ENCODE data around the gene TMCC1. TPM values are rescaled to one million over a fixed set of nuclear protein-coding genes. Genes with fewer than 3 reads are reported as not detected.
A peak's percentile ranks its signal among the peaks of the same experiment; 100 is the strongest.

Gene TMCC1
- polyA plus RNA-seq, 2 of the 4 experiments (the other 2 are of a cell fraction) = 30.3 to 75.7 TPM

- H3K4me3 ChIP-seq = no peak overlapping the region
- no peak for ATAC-seq
- no peak for TF ChIP-seq ESRRA (IDR thresholded peaks at IDR 0.05; ENCODE audit: borderline replicate concordance, low read length)
- TF ChIP-seq ZC3H11A (IDR thresholded peaks at IDR 0.05) = no peak
- TF ChIP-seq FOXS1 (CRISPR knock-in tag; IDR thresholded peaks at IDR 0.05) = no peak
- FAIRE-seq = no peak
- H3K4me1 ChIP-seq = peaks cover 100% of the 10 kb centered on the region
- ChIA-PET POLR2A (interaction anchor here (0.8 kb wide), 1 partner anchor 8 kb away, joined by 3 read pairs; no protein-coding TSS in a partner anchor), CTCF (interaction anchor here (1.3 to 2.0 kb wide), 4 partner anchors 9 to 175 kb away, joined by 4 to 5 read pairs (median 4); no protein-coding TSS in a partner anchor)
- H3K27ac ChIP-seq = peak overlapping the region; percentile 89 to 94; a peak in 5 of 6 replicates
- no peak for DNase-seq (ENCODE audit: low read depth in 1 of 2, low spot score in 1 of 2)
- peak overlapping the region; percentile 75; the same call in 2 of the 3 replicates for H3K4me2 ChIP-seq
- WGBS (ENCODE audit: missing lambda C conversion rate) = 100% methylated on average over 1 of the region's 1 CpG
- no peaks in the 10 kb centered on the region for H3K9me3 ChIP-seq
Measured at GRCh38 chr3:129654131-129654530, 239.4 kb downstream of the TMCC1 start.

DNA sequence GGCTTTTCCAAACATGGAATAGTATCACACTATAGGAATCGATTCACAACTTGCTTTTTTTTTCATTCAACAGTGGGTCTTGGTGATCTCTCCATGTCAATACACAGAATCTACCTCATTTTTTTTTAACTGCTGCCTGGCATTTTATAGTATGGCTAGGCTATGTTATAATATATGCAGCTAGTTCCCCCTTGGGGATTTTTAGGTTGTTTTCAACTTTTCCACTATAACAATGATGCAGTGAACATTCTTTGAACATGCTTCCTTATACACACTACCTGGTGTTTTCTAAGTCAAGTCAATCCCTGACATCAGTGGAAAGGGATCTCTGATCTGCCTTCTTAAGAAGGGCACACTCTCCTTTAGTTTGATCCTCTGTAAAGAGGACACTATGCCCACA lies 240.5 kb downstream of the TMCC1 start:
- ChIA-PET POLR2A (no interaction called here), CTCF (interaction anchor here (2.0 kb wide), 1 partner anchor 176 kb away, joined by 7 read pairs; no protein-coding TSS in a partner anchor)
- peak overlapping the region; percentile 93 for H3K27ac ChIP-seq
- ATAC-seq (no peak), DNase-seq (ENCODE audit: low read depth in 1 of 2, low spot score in 1 of 2) (no peak), FAIRE-seq (no peak)
- 37% methylated on average over 1 of the region's 1 CpG for WGBS (ENCODE audit: missing lambda C conversion rate)
- peak overlapping the region; percentile 72 for H3K4me2 ChIP-seq
- TF ChIP-seq TP53 (CRISPR knock-in tag; IDR thresholded peaks at IDR 0.05) = no peak
- no peak for TF ChIP-seq EP300 (IDR thresholded peaks at IDR 0.05)
- TF ChIP-seq, protein P1, sequence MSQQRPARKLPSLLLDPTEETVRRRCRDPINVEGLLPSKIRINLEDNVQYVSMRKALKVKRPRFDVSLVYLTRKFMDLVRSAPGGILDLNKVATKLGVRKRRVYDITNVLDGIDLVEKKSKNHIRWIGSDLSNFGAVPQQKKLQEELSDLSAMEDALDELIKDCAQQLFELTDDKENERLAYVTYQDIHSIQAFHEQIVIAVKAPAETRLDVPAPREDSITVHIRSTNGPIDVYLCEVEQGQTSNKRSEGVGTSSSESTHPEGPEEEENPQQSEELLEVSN (IDR thresholded peaks at IDR 0.05; ENCODE audit: borderline replicate concordance, low read depth) = no peak
- no peak for TF ChIP-seq HEYL (CRISPR knock-in tag; IDR thresholded peaks at IDR 0.05)
- TF ChIP-seq EHF (CRISPR knock-in tag; IDR thresholded peaks at IDR 0.05) = no peak
- TF ChIP-seq HOXB5 (CRISPR knock-in tag; IDR thresholded peaks at IDR 0.05) = no peak
- no peak for TF ChIP-seq FOSL2 (IDR thresholded peaks at IDR 0.05)
- TF ChIP-seq FOSL2 (CRISPR knock-in tag; IDR thresholded peaks at IDR 0.05) = no peak
- TF ChIP-seq HES2 (IDR thresholded peaks at IDR 0.05) = no peak
- TF ChIP-seq TFCP2L1 (CRISPR knock-in tag; IDR thresholded peaks at IDR 0.05) = no peak
- no peak for TF ChIP-seq HOXA7 (CRISPR knock-in tag; IDR thresholded peaks at IDR 0.05)
- TF ChIP-seq KDM1A (IDR thresholded peaks at IDR 0.05; ENCODE audit: low read depth) = no peak
- no peak for TF ChIP-seq SREBF2 (IDR thresholded peaks at IDR 0.05)
- no peak for TF ChIP-seq FOSB (CRISPR knock-in tag; IDR thresholded peaks at IDR 0.05)
- no peak for TF ChIP-seq ZSCAN20 (CRISPR knock-in tag; IDR thresholded peaks at IDR 0.05)
- no peak for TF ChIP-seq HOXB13 (CRISPR knock-in tag; IDR thresholded peaks at IDR 0.05; ENCODE audit: low read depth)
- no peak for TF ChIP-seq JUNB (IDR thresholded peaks at IDR 0.05)
- no peak for TF ChIP-seq POLR2A (IDR thresholded peaks at IDR 0.05; ENCODE audit: low read length)
- TF ChIP-seq RCOR1 (IDR thresholded peaks at IDR 0.05; ENCODE audit: low read depth, low read length) = no peak
- peaks cover 90% of the 10 kb centered on the region for H3K4me1 ChIP-seq
- H3K9me3 ChIP-seq = no peaks in the 10 kb centered on the region
- no peak overlapping the region for H3K4me3 ChIP-seq

DNA sequence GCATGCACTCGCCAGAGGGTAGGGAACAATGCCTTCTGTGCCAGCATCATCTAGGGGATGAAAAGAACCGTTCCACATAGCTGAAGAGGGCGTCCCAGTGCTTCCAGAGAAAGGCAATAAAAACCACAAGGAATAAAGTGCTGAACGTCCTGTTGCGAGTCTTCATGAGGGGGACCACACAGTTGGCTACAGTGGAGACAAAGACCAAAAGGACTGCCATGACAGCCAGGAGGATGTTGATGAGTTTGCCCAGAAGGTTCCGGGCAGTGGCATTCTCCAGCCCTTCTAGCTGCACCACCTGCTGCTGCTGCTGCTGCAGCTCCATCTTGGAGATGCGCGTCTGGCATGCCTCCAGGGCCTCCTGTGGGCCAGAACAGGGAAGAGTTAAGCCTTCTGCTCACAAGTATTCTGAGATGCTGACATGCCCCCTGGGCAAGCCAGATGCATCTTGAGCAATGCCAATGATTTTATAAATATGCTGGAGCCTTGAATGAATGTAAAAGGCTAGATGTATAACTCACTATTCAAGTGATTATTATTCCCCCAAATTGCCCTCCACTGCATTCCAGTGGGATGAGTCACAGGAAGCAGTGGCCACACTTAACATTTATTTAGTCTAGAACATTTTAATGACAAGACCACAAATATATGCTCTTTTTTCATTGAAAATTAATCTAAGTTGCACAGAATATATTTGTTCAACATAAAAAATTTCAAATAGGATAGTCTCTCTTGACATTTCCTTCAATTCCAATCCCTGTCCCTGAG lies 241.9 kb downstream of the TMCC1 start:
- peak; percentile 53 to 90 for DNase-seq (ENCODE audit: low read depth in 1 of 2, low spot score in 1 of 2)
- TF ChIP-seq FOSB (CRISPR knock-in tag; IDR thresholded peaks at IDR 0.05) = no peak
- TF ChIP-seq NR3C1 (IDR thresholded peaks at IDR 0.05) = no peak
- no peak for TF ChIP-seq HOXA7 (CRISPR knock-in tag; IDR thresholded peaks at IDR 0.05)
- TF ChIP-seq KDM5A (IDR thresholded peaks at IDR 0.05) = no peak
- no peak for TF ChIP-seq PHF8 (IDR thresholded peaks at IDR 0.05; ENCODE audit: borderline replicate concordance, low read depth)
- no peak for TF ChIP-seq ZFP36 (IDR thresholded peaks at IDR 0.05; ENCODE audit: borderline replicate concordance, partially characterized antibody)
- TF ChIP-seq USF2 (IDR thresholded peaks at IDR 0.05) = no peak
- no peak for TF ChIP-seq RARB (CRISPR knock-in tag; IDR thresholded peaks at IDR 0.05)
- peak; percentile 26; the same call in 2 of the 3 replicates for TF ChIP-seq CTCF (IDR thresholded peaks at IDR 0.05)
- TF ChIP-seq JUN (IDR thresholded peaks at IDR 0.05) = peak; percentile 39 to 79; a peak in 4 of 5 replicates
- TF ChIP-seq ZSCAN20 (CRISPR knock-in tag; IDR thresholded peaks at IDR 0.05) = no peak
- TF ChIP-seq EP300 (IDR thresholded peaks at IDR 0.05) = peak; percentile 65 to 84; a peak in 3 of 5 replicates
- TF ChIP-seq MYC (IDR thresholded peaks at IDR 0.05; ENCODE audit: borderline replicate concordance, low read length) = no peak
- TF ChIP-seq MAFK (IDR thresholded peaks at IDR 0.05; ENCODE audit: partially characterized antibody) = no peak
- TF ChIP-seq FOSL2 (IDR thresholded peaks at IDR 0.05) = peak; percentile 39; the same call in 1 of the 2 replicates
- TF ChIP-seq FOSL2 (CRISPR knock-in tag; IDR thresholded peaks at IDR 0.05) = peak; percentile 88
- TF ChIP-seq NPAS2 (CRISPR knock-in tag; IDR thresholded peaks at IDR 0.05; ENCODE audit: borderline replicate concordance) = no peak

More for the DNA sequence above, 241.9 kb downstream of the TMCC1 start:
- ATAC-seq (peak; percentile 88 to 96), FAIRE-seq (no peak)
- WGBS (ENCODE audit: missing lambda C conversion rate) = 4% methylated on average over 8 of the region's 8 CpGs
- CTCF ChIA-PET = interaction anchor here (0.5 to 2.0 kb wide), 4 partner anchors 12 to 356 kb away, joined by 3 to 7 read pairs (median 4); no protein-coding TSS in a partner anchor
- H3K9me3 ChIP-seq = no peaks in the 10 kb centered on the region
- peaks cover 76% of the 10 kb centered on the region for H3K4me1 ChIP-seq
- peak overlapping the region; percentile 93 for H3K27ac ChIP-seq
- POLR2A ChIA-PET = interaction anchor here (1.0 kb wide), 2 partner anchors 13 to 72 kb away, joined by 3 read pairs; no protein-coding TSS in a partner anchor
- H3K4me2 ChIP-seq = peak overlapping the region; percentile 72
- H3K4me3 ChIP-seq = no peak overlapping the region

All from A549 (cell line).